Measurements from ENCODE around the gene IGF1R.

Gene IGF1R

DNA sequence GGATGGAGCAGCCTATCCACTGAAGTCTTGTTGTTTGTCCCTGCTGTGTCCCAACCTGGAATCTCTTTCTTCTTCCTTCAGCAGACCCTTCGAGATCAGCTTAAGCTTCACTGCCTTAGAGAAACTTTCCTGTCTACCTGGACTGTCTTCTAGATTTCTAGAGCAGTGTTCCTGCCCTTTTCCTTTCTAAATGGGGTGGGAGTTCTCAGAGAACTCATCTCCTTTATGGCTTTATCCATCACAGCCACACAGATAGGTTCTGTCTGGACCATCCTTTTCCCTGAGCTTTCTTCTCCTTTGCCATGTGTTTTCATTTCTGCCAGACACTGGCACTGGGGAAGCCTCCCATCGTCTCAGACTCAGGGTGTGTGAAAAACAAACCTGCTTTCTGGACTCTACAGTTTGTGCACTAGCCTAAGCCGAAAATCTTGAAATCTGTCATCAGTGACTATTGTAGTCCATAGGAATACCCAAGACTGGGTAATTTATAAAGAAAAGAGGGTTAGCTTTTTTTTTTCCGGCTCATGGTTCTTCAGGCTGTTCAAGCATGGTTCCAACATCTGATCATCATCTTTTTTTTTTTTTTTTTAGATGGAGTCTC lies 181.8 kb downstream of the IGF1R start:
- H3K4me3 ChIP-seq (ENCODE audit: low read length): no peak overlapping the region
- DNase-seq (ENCODE audit: low read depth): no peak
- TF ChIP-seq, protein P1, sequence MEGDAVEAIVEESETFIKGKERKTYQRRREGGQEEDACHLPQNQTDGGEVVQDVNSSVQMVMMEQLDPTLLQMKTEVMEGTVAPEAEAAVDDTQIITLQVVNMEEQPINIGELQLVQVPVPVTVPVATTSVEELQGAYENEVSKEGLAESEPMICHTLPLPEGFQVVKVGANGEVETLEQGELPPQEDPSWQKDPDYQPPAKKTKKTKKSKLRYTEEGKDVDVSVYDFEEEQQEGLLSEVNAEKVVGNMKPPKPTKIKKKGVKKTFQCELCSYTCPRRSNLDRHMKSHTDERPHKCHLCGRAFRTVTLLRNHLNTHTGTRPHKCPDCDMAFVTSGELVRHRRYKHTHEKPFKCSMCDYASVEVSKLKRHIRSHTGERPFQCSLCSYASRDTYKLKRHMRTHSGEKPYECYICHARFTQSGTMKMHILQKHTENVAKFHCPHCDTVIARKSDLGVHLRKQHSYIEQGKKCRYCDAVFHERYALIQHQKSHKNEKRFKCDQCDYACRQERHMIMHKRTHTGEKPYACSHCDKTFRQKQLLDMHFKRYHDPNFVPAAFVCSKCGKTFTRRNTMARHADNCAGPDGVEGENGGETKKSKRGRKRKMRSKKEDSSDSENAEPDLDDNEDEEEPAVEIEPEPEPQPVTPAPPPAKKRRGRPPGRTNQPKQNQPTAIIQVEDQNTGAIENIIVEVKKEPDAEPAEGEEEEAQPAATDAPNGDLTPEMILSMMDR (conservative IDR thresholded peaks at IDR 0.05; ENCODE audit: low read depth, low read length): no peak

DNA sequence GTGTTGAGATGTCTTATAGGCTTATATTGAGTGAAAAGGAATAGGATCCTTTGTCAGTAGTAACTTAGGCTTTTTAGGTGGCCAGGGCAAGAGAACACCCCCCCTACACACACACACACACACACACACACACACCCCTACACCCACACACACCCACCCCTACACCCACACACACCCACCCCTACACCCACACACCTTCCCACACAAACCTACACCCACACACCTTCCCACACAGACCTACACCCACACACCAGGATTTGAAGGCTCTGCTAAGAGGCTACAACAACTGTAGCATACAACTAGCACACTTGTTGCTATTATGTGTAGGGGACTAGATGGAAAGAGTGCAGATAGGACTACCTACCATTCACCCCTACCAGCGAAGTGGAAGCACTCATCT lies 186.6 kb downstream of the IGF1R start:
- TF ChIP-seq, protein P1 (conservative IDR thresholded peaks at IDR 0.05; ENCODE audit: low read depth, low read length): no peak
- no peak overlapping the region for H3K4me3 ChIP-seq (ENCODE audit: low read length)
- no peak for DNase-seq (ENCODE audit: low read depth)

DNA sequence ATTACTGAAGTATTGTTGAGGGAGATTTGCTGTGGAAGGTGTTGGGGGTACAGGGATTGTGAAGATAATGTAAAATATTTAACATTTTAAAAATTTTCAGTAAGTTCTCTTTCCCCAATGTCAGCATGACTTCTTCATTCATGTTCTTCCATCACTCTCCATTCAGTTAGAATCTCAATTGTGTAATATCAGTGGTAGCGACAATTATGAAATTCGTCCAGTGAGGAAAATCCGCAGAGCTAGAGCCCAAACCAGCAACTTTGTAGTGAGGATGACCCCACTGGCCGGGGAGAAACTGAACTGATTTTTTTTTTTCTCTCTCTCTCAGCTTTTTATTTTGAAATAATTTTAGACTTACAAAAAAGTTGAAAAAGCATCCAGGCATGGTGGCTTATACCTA lies 187.5 kb downstream of the IGF1R start:
- DNase-seq (ENCODE audit: low read depth): no peak
- TF ChIP-seq, protein P1 (conservative IDR thresholded peaks at IDR 0.05; ENCODE audit: low read depth, low read length): no peak
- H3K4me3 ChIP-seq (ENCODE audit: low read length): no peak overlapping the region

DNA sequence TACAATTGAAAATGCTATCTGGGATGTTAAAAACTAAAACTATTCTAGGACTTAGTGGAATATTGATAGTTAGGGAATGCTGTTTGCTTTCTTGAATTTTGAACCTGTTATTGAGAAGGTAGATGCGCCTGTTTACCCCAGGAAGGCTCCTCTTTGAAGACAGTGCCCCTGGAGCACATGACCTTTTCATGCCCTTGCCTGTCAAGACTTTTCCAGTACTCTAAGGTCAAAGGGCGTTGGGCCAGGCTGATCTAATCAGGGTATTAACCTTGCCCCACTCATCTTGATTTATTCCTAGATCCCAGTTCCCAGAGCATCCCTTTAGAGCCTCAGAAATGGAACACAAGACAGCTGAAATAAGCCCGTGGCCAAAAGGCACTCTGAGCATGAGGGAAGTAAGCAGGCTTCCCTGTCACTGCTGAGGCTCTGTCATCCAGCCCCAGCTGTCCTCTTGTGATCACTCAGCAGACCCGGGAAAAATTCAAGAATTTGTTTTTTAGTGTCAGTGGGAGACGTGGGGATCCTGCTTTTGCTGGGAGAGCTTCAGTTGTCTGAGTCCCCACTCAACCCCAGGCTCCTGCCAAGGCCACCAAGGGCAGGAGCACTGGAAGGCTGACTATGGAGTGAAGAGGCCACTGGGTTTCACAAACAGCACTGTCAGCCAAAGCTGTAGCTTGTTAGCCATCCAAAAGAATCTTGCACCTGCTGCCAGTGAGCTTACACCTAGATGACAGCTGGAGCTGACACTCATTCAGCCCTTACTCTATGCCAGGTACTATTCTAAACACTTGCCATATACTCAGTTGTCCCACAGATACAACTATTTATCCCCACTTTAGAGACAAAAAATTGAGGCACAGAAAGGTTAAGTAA lies 190.3 kb downstream of the IGF1R start:
- H3K4me3 ChIP-seq (ENCODE audit: low read length): no peak overlapping the region
- TF ChIP-seq, protein P1 (conservative IDR thresholded peaks at IDR 0.05; ENCODE audit: low read depth, low read length): no peak
- no peak for DNase-seq (ENCODE audit: low read depth)

DNA sequence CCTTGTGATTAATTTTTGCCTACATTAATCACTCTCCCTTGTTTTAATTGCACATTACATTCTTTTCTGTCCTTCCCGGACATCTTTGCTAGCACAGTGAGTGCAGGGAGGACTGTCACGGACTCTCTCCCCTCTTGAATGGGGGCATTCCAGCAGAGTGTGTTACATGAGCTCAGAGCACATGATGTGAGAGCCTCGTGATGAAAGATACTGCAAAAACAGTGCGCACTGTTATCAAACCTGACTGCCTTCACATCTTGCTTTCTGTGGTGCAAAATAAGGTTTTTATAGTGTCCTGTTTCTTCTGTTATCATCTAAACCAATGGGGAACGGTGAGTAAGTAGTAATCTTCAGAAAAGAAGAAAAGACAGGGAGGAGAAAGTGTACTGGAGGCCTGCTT lies 191.7 kb downstream of the IGF1R start:
- no peak overlapping the region for H3K4me3 ChIP-seq (ENCODE audit: low read length)
- TF ChIP-seq, protein P1 (conservative IDR thresholded peaks at IDR 0.05; ENCODE audit: low read depth, low read length): no peak
- DNase-seq (ENCODE audit: low read depth): no peak

DNA sequence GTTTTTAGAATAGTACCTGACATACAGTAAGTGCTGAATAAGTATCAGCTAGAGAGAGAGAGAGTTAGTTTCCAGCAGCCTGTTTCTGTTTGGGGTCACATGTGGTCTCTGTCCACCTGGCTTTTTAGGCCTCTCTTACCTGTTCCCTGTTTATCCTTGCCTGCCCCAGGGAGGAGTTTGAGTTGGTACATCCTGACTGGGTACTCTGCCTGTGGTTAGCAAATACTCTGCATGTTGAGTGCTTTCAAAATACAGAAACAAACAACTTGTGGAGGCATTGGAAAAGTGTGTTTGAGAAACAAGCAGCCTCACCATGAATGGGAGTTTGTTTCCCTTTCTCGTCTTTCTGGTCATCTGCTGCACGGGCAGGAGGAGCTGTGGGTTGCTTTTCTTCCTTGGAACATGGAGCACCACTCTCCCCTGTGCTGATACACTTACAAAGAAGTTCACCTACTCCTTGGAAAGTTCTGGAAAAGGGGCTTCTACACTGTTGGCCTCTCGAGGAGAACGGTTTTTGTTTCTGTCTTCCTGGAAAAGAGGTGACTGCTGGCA lies 193.2 kb downstream of the IGF1R start:
- DNase-seq (ENCODE audit: low read depth): no peak
- H3K4me3 ChIP-seq (ENCODE audit: low read length): no peak overlapping the region
- TF ChIP-seq, protein P1 (conservative IDR thresholded peaks at IDR 0.05; ENCODE audit: low read depth, low read length): no peak
